Aorta (tissue), 5 donors: ENCODE results near the gene ANXA11. TPM values are rescaled to one million over a fixed set of nuclear protein-coding genes. Genes with fewer than 3 reads are reported as not detected.
"Not testable (repeated sequence)": the region's sequence is repeated elsewhere in the genome, so short reads cannot be mapped to it uniquely, and the experiment has no call there.

Experiments
- ATAC-seq: fragments of 200-7000 bp; cut with Tn5 transposase; one replicate; pipeline ENCODE4 v1.9.1; 2022; ENCODE audit warnings: moderate library complexity; ENCODE audit not compliant: low FRiP score
- DNase-seq, 2 donors: peaks; one replicate each; pipeline ENCODE4 v3.0.0-alpha.2; 2020
- H3K27ac ChIP-seq, 2 donors: one replicate each; pipeline ENCODE4 v1.5.1; 2013; ENCODE audit warnings: low read length in 2 of 2, mild to moderate bottlenecking in 2 of 2, moderate library complexity in 2 of 2, control low read depth in 1 of 2, inconsistent platforms in 1 of 2, low read depth in 1 of 2
- H3K27me3 ChIP-seq, 2 donors: one replicate each; pipeline ENCODE4 v1.6.1; 2013; ENCODE audit warnings: control low read depth in 1 of 2, low read length in 1 of 2, mild to moderate bottlenecking in 1 of 2, moderate library complexity in 1 of 2; ENCODE audit not compliant: insufficient read depth in 2 of 2, control insufficient read depth in 1 of 2
- H3K36me3 ChIP-seq, 2 donors: one replicate each; pipeline ENCODE4 v1.6.1; 2013; ENCODE audit warnings: control low read depth in 1 of 2, low read length in 1 of 2, mild to moderate bottlenecking in 1 of 2; ENCODE audit not compliant: insufficient read depth in 2 of 2, control insufficient read depth in 1 of 2
- H3K4me1 ChIP-seq, 2 donors: one replicate each; pipeline ENCODE4 v1.6.1; 2013; ENCODE audit warnings: low read length in 2 of 2, control low read depth in 1 of 2, mild to moderate bottlenecking in 1 of 2, moderate library complexity in 1 of 2; ENCODE audit not compliant: insufficient read depth in 2 of 2, control insufficient read depth in 1 of 2
- H3K4me3 ChIP-seq, 2 donors: one replicate each; pipeline ENCODE4 v1.5.1; 2013; ENCODE audit warnings: low read length in 2 of 2, control low read depth in 1 of 2, mild to moderate bottlenecking in 1 of 2
- H3K9me3 ChIP-seq: one replicate; pipeline ENCODE4 v1.6.1; 2013; ENCODE audit warnings: mild to moderate bottlenecking, low read length; ENCODE audit not compliant: control insufficient read depth
- WGBS, 2 donors: extraction: QIAGEN DNeasy Blood & Tissue Kit; methylation state at CpG; one replicate each; pipeline ENCODE4 v1.1.7; 2013; 5-methylcytosine and 5-hydroxymethylcytosine counted together
- intact Hi-C, 2 donors: fragments of 100-400 bp; cut with DNase I; formaldehyde crosslinking; loops; one replicate each; pipeline versions ENCODE4 v1.14.2 to v1.15.0; 2022
- polyA plus RNA-seq, 2 donors: library from polyadenylated mRNA; stranded (reverse); fragments of 200-250 nt; gene quantifications; one replicate each; pipeline ENCODE4 v1.2.3, GENCODE V29; 2013
- total RNA-seq, 2 donors: library from RNA; stranded (reverse); fragmentation: NEBNext Ultra II Directional; extraction: Animal tissue kit (Norgen Biotek cat#: 25700); gene quantifications; one replicate each; pipeline ENCODE4 v1.2.1, GENCODE V29; 2021
- donor health status: healthy with polysubstance abuse.
- donor health status: Bipolar disorder and iron deficiency.
- donor health status: DM: no; HTN: no; CAD: no.
- donor health status: DM: no; HTN: no; CAD: no.
- donor health status: DM: yes; HTN: yes; CAD: no.

Gene ANXA11
- total and polyA plus RNA-seq, 4 donors, result 97.3 to 256 (median 193) TPM

DNA sequence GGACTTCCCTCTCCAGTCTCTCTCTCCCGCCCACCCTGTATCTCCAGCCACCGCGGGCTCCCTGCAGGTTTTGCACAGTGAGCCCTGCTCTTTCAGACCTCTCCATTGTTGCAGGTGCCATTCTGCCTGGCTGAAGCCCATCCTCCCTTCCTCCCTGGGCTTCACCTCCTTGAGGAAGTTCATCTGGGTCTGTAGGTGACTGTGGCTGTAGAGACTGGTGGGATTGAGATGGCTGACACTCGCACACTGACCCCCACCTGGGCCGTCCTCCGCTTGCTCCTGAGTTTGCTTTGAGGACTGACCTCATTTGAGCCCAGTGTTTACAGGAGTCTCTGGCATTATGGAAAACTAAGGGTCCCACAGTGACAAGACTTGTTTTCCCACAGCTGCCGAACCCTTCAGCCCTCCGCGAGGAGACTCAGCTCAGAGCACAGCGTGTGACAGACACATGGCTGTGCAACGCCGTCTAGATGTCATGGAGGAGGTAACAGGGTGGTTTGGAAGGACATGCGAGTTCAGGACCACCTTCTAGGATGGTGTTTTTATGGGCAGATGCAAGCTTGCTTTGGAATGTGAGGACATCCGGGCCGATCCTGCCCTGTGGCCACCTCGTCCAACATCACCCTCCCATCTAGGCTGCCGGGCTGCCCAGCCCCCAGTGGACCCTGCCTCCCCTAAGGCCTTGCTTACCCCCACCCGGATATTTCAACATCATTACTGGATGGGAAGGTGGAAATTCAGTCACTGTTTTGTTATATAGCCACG is 63.5 kb downstream of the ANXA11 start:
- no peak overlapping the region for H3K27ac ChIP-seq
- H3K9me3 ChIP-seq, result no peaks in the 10 kb centered on the region
- H3K4me3 ChIP-seq, result no peak overlapping the region
- no peaks in the 10 kb centered on the region for H3K36me3 ChIP-seq
- DNase-seq (no peak), ATAC-seq (no peak)
- intact Hi-C loops, result no loop called here
- 49 to 51% methylated on average over 19 of the region's 19 CpGs for WGBS, 2 donors
- H3K4me1 ChIP-seq, result no peaks in the 10 kb centered on the region
- H3K27me3 ChIP-seq, result no peaks in the 10 kb centered on the region

DNA sequence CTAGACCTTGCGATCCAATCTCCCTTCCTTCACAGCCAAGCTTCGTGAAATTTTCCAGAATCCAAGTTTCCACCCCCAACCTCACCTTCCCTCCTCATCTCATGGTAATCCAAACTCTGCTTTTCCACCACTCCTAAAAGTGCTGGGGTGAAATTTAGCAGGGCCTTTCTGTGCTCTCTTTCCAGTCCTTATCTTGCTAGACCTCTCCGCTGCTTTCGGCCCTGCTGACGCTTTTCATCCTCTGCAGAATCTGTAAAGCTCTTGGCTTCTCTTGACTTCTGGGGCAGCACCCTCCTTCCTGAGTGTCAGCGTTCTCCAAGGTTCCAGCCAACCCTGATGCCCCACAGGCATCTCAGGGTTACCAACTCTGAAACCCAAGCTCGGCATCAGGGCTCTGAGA is 65.1 kb downstream of the ANXA11 start:
- intact Hi-C loops, result no loop called here
- Histone ChIP-seq H3K9me3 (no peaks in the 10 kb centered on the region), H3K4me3 (no peak overlapping the region), H3K27me3 (no peaks in the 10 kb centered on the region), H3K36me3 (no peaks in the 10 kb centered on the region), H3K27ac (no peak overlapping the region), H3K4me1 (no peaks in the 10 kb centered on the region)
- ATAC-seq (no peak), DNase-seq (no peak)
- WGBS, 2 donors, result 86 to 90% methylated on average over 7 of the region's 7 CpGs

DNA sequence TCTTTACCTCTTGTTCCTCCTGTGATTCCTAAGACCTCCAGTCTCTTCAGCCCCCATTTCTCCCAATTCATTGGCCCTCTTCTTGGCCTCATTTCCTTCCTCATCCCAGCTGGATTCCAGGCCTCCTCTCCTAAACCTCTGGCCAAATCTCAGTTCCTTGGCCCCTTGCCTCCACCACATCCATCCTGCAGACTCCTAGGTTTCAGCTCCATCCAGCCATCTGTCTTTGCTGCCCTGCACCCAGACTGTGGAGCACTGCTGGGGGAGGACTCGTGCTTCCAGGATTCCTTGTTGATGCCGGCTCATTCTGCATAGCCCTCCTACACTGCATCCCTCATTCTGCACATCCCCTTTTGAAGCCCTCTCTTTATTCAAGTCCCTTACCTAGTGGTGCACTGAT is 66.1 kb downstream of the ANXA11 start:
- Histone ChIP-seq H3K27me3 (no peaks in the 10 kb centered on the region), H3K4me3 (no peak overlapping the region), H3K27ac (no peak overlapping the region), H3K36me3 (no peaks in the 10 kb centered on the region), H3K9me3 (no peaks in the 10 kb centered on the region), H3K4me1 (no peaks in the 10 kb centered on the region)
- intact Hi-C loops, result loop anchor here in 1 of 2 donors (10.0 kb wide), 1 partner anchor 64 kb away; the partner anchor contains the start of gene TMEM254
- ATAC-seq (no peak), DNase-seq (no peak)
- 86 to 88% methylated on average over 2 of the region's 2 CpGs for WGBS, 2 donors

DNA sequence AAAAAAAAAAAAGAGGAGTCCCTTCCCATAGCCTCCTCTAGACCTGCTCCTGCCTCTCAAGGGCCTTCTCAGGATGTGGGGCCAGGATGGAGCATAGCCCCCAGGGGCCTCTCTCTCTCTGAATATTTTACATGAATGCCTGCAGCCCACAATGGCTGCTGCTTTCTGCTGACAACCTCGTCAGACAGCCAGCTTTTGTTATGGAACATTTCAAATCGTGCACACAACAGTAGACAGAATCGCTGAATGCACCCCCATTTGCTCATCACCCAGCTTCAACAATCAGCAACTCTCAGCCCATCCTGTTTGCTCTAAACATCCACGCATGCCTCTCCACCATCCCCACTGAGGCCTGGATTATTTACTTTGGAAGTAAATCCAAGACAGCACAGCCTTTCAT is 67.4 kb downstream of the ANXA11 start:
- H3K4me1 ChIP-seq, result no peaks in the 10 kb centered on the region
- intact Hi-C loops, result loop anchor here in 1 of 2 donors (10.0 kb wide), 1 partner anchor 63 kb away; the partner anchor contains the start of gene TMEM254
- 64 to 71% methylated on average over 4 of the region's 4 CpGs for WGBS, 2 donors

DNA sequence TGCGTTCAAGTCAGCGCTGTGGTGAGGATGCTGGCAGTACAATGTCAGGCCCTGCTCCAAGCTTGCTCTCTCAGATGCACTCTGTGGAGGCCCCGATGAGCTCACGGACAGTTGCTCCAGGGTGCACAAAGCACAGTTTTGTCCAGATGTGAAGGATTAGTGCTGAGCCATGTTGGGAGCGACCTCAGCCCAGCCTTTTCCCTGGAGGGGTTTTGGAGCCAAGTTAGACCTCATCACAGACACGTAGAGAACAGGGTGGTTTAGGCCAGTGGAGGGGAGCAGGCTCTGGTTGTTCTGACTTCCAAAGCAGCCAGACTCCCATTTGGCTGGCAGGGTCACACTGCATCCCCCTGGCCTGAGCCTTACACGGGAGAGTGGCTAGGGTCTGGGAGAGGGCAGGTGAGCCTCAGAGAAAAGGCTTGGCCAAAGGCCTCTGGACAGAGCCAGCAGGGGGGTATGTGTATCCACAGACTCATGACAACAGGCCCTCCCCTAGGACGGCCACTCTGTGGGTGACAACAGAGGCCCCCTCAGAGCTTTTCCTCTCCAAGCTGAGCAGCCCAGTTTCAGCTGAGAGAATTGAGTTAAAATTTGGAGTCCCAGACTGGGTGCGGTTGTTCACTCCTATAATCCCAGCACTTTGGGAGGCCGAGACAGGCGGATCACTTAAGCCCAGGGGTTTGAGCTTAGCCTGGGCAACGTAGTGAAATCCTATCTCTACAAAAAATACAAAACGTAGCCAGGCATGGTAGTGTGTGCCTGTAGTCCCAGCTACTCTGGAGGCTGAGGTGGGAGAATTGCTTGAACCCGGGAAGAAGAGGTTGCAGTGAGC is 68.1 kb downstream of the ANXA11 start:
- no peaks in the 10 kb centered on the region for H3K27me3 ChIP-seq

More for the DNA sequence above, 67.4 kb downstream of the ANXA11 start:
- ATAC-seq (no peak), DNase-seq (no peak)
- H3K36me3 ChIP-seq, result no peaks in the 10 kb centered on the region
- H3K4me3 ChIP-seq, result no peak overlapping the region
- no peaks in the 10 kb centered on the region for H3K9me3 ChIP-seq
- H3K27me3 ChIP-seq, result no peaks in the 10 kb centered on the region
- H3K27ac ChIP-seq, result no peak overlapping the region

DNA sequence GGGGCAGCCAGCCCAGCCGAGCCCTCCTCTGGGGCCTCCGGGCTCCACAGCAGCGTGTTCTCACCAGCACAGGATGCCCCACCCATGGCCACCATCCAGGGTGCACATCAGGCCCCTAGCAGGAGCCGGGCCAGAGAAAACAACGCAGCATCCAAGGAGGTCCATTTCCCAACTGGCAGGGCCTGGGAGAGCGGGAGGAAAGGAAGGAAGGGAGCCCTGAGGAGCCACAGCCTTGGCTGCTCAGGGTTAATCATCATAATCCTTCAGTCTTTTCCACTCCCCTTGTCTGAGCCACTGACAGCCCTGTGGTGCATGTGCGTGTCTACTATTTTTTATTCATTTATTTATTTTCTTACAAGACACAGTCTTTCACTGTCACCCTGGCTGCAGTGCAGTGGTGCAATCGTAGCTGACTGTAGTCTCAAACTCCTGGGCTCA is 69.2 kb downstream of the ANXA11 start:
- Histone ChIP-seq H3K4me1 (no peaks in the 10 kb centered on the region), H3K9me3 (no peaks in the 10 kb centered on the region), H3K27me3 (no peaks in the 10 kb centered on the region), H3K36me3 (no peaks in the 10 kb centered on the region), H3K4me3 (no peak overlapping the region), H3K27ac (no peak overlapping the region)
- DNase-seq, result peak; percentile 94 to 96
- intact Hi-C loops, result loop anchor here in 1 of 2 donors (10.0 kb wide), 1 partner anchor 61 kb away; the partner anchor contains the start of gene TMEM254
- WGBS, 2 donors, result 1 to 4% methylated on average over 8 of the region's 8 CpGs
- peak; percentile 82 for ATAC-seq

More for the DNA sequence above, 68.1 kb downstream of the ANXA11 start:
- DNase-seq (no peak), ATAC-seq (peak; percentile 61)
- Histone ChIP-seq H3K4me1 (no peaks in the 10 kb centered on the region), H3K27ac (no peak overlapping the region), H3K36me3 (no peaks in the 10 kb centered on the region), H3K4me3 (no peak overlapping the region), H3K9me3 (no peaks in the 10 kb centered on the region)
- intact Hi-C loops, result loop anchor here in 1 of 2 donors (10.0 kb wide), 1 partner anchor 62 kb away; the partner anchor contains the start of gene TMEM254
- WGBS, 2 donors, result 56 to 62% methylated on average over 14 of the region's 14 CpGs

DNA sequence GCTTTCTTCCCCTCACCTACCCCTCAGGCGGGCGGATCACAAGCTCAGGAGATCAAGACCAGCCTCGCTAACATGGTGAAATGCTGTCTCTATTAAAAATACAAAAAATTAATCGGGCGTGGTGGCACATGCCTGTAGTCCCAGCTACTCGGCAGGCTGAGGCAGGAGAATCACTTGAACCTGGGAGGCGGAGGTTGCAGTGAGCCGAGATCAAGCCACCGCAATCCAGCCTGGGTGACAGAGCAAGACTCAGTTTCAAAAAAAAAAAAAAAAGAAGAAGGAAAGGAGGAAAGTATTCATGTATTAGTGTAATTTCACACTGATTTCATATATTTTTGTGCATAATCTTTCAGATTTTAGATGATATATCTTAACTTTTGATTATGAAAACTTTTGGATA is 71.7 kb downstream of the ANXA11 start:
- H3K4me3 ChIP-seq, H3K27ac ChIP-seq, H3K4me1 ChIP-seq, H3K9me3 ChIP-seq, DNase-seq, H3K27me3 ChIP-seq, ATAC-seq, H3K36me3 ChIP-seq: not testable (repeated sequence)
- 71 to 72% methylated on average over 9 of the region's 9 CpGs for WGBS, 2 donors
- intact Hi-C loops, result loop anchor here in 1 of 2 donors (10.0 kb wide), 1 partner anchor 59 kb away; the partner anchor contains the start of gene TMEM254

DNA sequence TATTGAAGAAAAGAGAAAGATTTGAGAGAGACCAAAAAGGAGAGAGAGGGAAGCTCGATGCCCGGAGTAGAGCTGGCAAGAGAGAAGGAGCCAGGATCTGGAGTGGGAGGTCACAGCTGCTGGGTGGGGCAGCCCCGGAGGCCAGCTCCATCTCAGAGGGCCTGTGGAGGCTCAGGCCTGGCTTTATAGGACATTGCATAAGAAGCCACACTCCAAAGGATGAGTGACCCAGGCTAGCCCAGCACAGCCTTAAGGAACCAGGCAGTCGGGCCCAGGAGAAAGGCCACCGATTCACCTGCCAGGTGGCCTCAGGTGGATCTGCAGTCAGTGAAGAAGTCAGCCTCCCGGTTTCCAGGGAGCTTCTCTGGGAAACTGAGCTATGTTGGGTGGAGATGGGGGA is 72.1 kb downstream of the ANXA11 start:
- intact Hi-C loops, result loop anchor here in 1 of 2 donors (10.0 kb wide), 1 partner anchor 58 kb away; the partner anchor contains the start of gene TMEM254
- 15 to 19% methylated on average over 6 of the region's 6 CpGs for WGBS, 2 donors
- H3K27me3 ChIP-seq, result no peaks in the 10 kb centered on the region
- no peaks in the 10 kb centered on the region for H3K36me3 ChIP-seq
- DNase-seq, result no peak
- no peaks in the 10 kb centered on the region for H3K4me1 ChIP-seq
- no peak for ATAC-seq
- peak overlapping the region in 1 of 2 donors; percentile 22 for H3K4me3 ChIP-seq
- H3K27ac ChIP-seq, result no peak overlapping the region
- no peaks in the 10 kb centered on the region for H3K9me3 ChIP-seq
